ENCODE measurements around the gene PGGT1B. TPM values are rescaled to one million over a fixed set of nuclear protein-coding genes. Genes with fewer than 3 reads are reported as not detected.

Gene PGGT1B
- total RNA-seq = 26.8 TPM
- polyA plus RNA-seq = 6.0 TPM
- long read RNA-seq, donor 1, full-length matches to known transcripts = 2 of 2 reads
- long read RNA-seq, donor 1, partial matches to known transcripts = 0 of 2 reads
- long read RNA-seq, donor 1, other reads (novel, unspliced or antisense) = 0 of 2 reads
- long read RNA-seq, donor 2 = 0 reads
- long read RNA-seq, donor 3, full-length matches to known transcripts = 9 of 9 reads
- long read RNA-seq, donor 3, partial matches to known transcripts = 0 of 9 reads
- long read RNA-seq, donor 3, other reads (novel, unspliced or antisense) = 0 of 9 reads
- long read RNA-seq, donor 4, full-length matches to known transcripts = 1 of 1 reads
- long read RNA-seq, donor 4, partial matches to known transcripts = 0 of 1 reads
- long read RNA-seq, donor 4, other reads (novel, unspliced or antisense) = 0 of 1 reads
- long read RNA-seq, donor 5, full-length matches to known transcripts = 10 of 10 reads
- long read RNA-seq, donor 5, partial matches to known transcripts = 0 of 10 reads
- long read RNA-seq, donor 5, other reads (novel, unspliced or antisense) = 0 of 10 reads
- long read RNA-seq, donor 6, full-length matches to known transcripts = 8 of 8 reads
- long read RNA-seq, donor 6, partial matches to known transcripts = 0 of 8 reads
- long read RNA-seq, donor 6, other reads (novel, unspliced or antisense) = 0 of 8 reads
- long read RNA-seq, donor 7, full-length matches to known transcripts = 8 of 8 reads
- long read RNA-seq, donor 7, partial matches to known transcripts = 0 of 8 reads
- long read RNA-seq, donor 7, other reads (novel, unspliced or antisense) = 0 of 8 reads
- long read RNA-seq, donor 8, full-length matches to known transcripts = 2 of 2 reads
- long read RNA-seq, donor 8, partial matches to known transcripts = 0 of 2 reads
- long read RNA-seq, donor 8, other reads (novel, unspliced or antisense) = 0 of 2 reads
- long read RNA-seq, donor 9, full-length matches to known transcripts = 3 of 3 reads
- long read RNA-seq, donor 9, partial matches to known transcripts = 0 of 3 reads
- long read RNA-seq, donor 9, other reads (novel, unspliced or antisense) = 0 of 3 reads
- long read RNA-seq, donor 10, full-length matches to known transcripts = 3 of 3 reads
- long read RNA-seq, donor 10, partial matches to known transcripts = 0 of 3 reads
- long read RNA-seq, donor 10, other reads (novel, unspliced or antisense) = 0 of 3 reads

DNA sequence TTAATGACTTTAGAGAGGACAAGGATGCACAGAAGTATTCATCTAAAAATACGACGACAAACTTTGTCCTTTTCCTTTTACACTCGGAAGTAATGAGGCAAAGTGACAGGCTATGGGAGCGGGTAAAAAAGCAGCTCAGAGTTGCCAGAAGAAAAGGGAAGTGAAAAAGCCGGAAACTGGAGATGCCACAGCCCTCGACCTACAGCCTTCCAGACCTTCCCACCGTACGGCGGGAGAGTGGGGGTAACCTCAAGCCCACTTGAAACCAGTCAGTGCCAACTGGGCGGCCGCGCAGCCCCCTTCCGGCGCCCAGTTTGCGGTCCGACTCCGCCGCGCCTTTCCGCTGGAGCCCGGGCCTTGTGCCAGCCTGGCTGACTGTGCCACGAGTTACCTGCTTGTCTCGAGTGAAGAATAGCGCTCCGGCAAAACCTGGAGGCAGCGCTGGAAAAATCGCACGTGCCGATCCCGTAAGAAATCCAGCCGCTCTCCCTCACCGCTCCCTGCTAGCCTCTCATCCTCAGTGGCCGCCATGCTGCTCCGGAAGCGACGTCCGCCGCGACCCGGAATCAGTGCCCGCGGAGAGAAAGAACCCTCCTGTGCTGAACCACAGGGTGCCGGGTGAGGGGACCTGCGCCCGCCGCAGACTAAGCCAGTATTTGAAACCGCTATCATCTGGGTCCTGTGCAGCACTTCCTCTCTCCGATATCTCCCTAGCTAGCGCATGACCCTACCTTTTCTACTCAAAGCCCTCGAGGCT is at the start of gene PGGT1B:
Gene PGGT1B (minus strand): TSS at position 557 of the 757 bp plus-strand sequence. CDS start 26 bp downstream, at position 531.
- Histone ChIP-seq H3K9me3 (ENCODE audit: control insufficient read depth in 2 of 2, insufficient read depth in 1 of 2, low read length in 1 of 2) (no peaks in the 10 kb centered on the region), H3K27ac (ENCODE audit: low read depth in 1 of 2, low read length in 1 of 2) (peak within 1 kb of the TSS; percentile 77 to 80), H3K27me3 (ENCODE audit: control insufficient read depth in 2 of 2, insufficient read depth in 1 of 2, low read length in 1 of 2) (no peaks in the 10 kb centered on the region), H3K4me1 (ENCODE audit: control insufficient read depth in 2 of 2, insufficient read depth in 2 of 2, low read length in 2 of 2) (peaks cover 9 to 13% of the 10 kb centered on the region in 2 donors), H3K36me3 (ENCODE audit: control insufficient read depth in 2 of 2, insufficient read depth in 2 of 2, low read length in 1 of 2) (peaks cover 0 to 6% of the 10 kb centered on the region in 2 donors), H3K4me3 (ENCODE audit: low read length in 2 of 2) (peak within 1 kb of the TSS; percentile 82 to 95)
- under 1% methylated on average over 50 of the region's 50 CpGs for WGBS
- DNase-seq (ENCODE audit: low read depth in 6 of 9, low spot score in 9 of 9) = peak; percentile 33 to 81 (median 56)

DNA sequence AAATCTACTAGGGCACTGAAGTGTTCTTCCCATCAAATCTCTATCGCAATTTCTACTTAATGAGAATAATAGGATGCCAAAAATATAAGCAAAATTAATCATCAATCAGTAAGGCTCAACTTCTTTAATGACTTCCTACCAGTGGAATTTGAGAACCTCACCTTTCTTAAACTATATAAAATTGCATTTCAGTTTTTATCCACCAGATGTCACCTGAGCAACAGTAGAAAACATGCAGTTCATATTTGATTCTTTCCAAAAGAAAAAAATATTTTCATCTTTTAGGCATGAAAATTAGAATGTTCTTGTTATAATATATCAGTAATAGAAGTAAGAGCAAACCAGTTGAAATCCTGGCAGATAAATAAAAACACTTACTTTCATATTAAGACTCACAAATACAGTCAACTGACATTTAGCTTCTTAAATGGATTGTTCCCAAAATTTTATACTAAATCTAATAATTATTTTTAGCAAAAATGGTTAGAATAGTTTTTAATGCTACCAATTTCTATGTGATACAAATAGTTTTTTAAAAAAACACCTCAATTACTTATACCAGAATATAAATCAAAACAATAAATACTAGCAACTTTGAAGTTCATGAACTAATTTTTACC is 47.2 kb upstream of the PGGT1B start:
- Histone ChIP-seq H3K27ac (ENCODE audit: low read depth in 1 of 2, low read length in 1 of 2) (no peak overlapping the region), H3K4me3 (ENCODE audit: low read length in 2 of 2) (no peak overlapping the region), H3K9me3 (ENCODE audit: control insufficient read depth in 2 of 2, insufficient read depth in 1 of 2, low read length in 1 of 2) (no peaks in the 10 kb centered on the region), H3K36me3 (ENCODE audit: control insufficient read depth in 2 of 2, insufficient read depth in 2 of 2, low read length in 1 of 2) (no peaks in the 10 kb centered on the region), H3K4me1 (ENCODE audit: control insufficient read depth in 2 of 2, insufficient read depth in 2 of 2, low read length in 2 of 2) (no peaks in the 10 kb centered on the region), H3K27me3 (ENCODE audit: control insufficient read depth in 2 of 2, insufficient read depth in 1 of 2, low read length in 1 of 2) (no peaks in the 10 kb centered on the region)
- 24% methylated on average over 1 of the region's 1 CpG for WGBS
- peak in 7 of 9 donors; percentile 8 to 64 (median 25) for DNase-seq (ENCODE audit: low read depth in 6 of 9, low spot score in 9 of 9)

GRCh38 chr5:115308815-115309214 is 46.1 kb upstream of the PGGT1B start:
- no peaks in the 10 kb centered on the region for H3K36me3 ChIP-seq (ENCODE audit: control insufficient read depth in 2 of 2, insufficient read depth in 2 of 2, low read length in 1 of 2)
- no peaks in the 10 kb centered on the region for H3K27me3 ChIP-seq (ENCODE audit: control insufficient read depth in 2 of 2, insufficient read depth in 1 of 2, low read length in 1 of 2)
- no peak overlapping the region for H3K27ac ChIP-seq (ENCODE audit: low read depth in 1 of 2, low read length in 1 of 2)
- DNase-seq (ENCODE audit: low read depth in 6 of 9, low spot score in 9 of 9) = no peak
- H3K9me3 ChIP-seq (ENCODE audit: control insufficient read depth in 2 of 2, insufficient read depth in 1 of 2, low read length in 1 of 2) = no peaks in the 10 kb centered on the region
- H3K4me1 ChIP-seq (ENCODE audit: control insufficient read depth in 2 of 2, insufficient read depth in 2 of 2, low read length in 2 of 2) = no peaks in the 10 kb centered on the region
- H3K4me3 ChIP-seq (ENCODE audit: low read length in 2 of 2) = no peak overlapping the region

DNA sequence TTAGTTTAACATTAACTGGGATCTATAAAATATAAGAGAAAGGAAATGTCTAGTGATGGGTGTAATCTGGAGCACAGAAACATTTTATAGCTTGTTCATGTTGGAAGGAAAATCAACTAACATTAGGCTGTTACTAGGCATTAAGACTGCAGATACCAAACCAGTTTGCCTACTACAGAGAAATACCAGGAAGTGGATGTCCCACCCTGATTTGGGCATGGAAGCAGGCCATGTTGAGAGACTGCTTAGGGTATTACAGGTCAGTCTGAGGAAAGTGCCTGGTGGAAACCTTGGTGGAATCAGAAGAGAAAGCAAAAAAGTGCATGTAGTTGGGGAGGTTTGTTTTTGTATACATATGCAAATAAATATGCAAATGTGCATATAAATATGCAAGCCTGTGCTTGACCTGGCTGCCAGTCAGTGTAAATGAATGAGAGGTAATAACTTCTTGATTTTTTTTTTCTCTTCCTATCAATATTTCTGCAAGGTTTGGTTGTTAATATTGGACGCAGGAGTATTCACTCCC is 43.4 kb upstream of the PGGT1B start:
- no peaks in the 10 kb centered on the region for H3K36me3 ChIP-seq (ENCODE audit: control insufficient read depth in 2 of 2, insufficient read depth in 2 of 2, low read length in 1 of 2)
- no peak for DNase-seq (ENCODE audit: low read depth in 6 of 9, low spot score in 9 of 9)
- no peaks in the 10 kb centered on the region for H3K27me3 ChIP-seq (ENCODE audit: control insufficient read depth in 2 of 2, insufficient read depth in 1 of 2, low read length in 1 of 2)
- 91% methylated on average over 1 of the region's 1 CpG for WGBS
- H3K9me3 ChIP-seq (ENCODE audit: control insufficient read depth in 2 of 2, insufficient read depth in 1 of 2, low read length in 1 of 2) = no peaks in the 10 kb centered on the region
- H3K27ac ChIP-seq (ENCODE audit: low read depth in 1 of 2, low read length in 1 of 2) = no peak overlapping the region
- no peaks in the 10 kb centered on the region for H3K4me1 ChIP-seq (ENCODE audit: control insufficient read depth in 2 of 2, insufficient read depth in 2 of 2, low read length in 2 of 2)
- H3K4me3 ChIP-seq (ENCODE audit: low read length in 2 of 2) = no peak overlapping the region

- WGBS = 97% methylated on average over 1 of the region's 1 CpG
- H3K9me3 ChIP-seq (ENCODE audit: control insufficient read depth in 2 of 2, insufficient read depth in 1 of 2, low read length in 1 of 2) = no peaks in the 10 kb centered on the region
These were observed 41.8 kb upstream of the PGGT1B start for GRCh38 chr5:115304496-115304895.

GRCh38 chr5:115298811-115299210 is 36.1 kb upstream of the PGGT1B start:
- Histone ChIP-seq H3K36me3 (ENCODE audit: control insufficient read depth in 2 of 2, insufficient read depth in 2 of 2, low read length in 1 of 2) (no peaks in the 10 kb centered on the region), H3K27me3 (ENCODE audit: control insufficient read depth in 2 of 2, insufficient read depth in 1 of 2, low read length in 1 of 2) (peaks cover 2% of the 10 kb centered on the region in 2 donors), H3K4me1 (ENCODE audit: control insufficient read depth in 2 of 2, insufficient read depth in 2 of 2, low read length in 2 of 2) (peaks cover 4 to 5% of the 10 kb centered on the region in 2 donors), H3K4me3 (ENCODE audit: low read length in 2 of 2) (no peak overlapping the region), H3K9me3 (ENCODE audit: control insufficient read depth in 2 of 2, insufficient read depth in 1 of 2, low read length in 1 of 2) (no peaks in the 10 kb centered on the region), H3K27ac (ENCODE audit: low read depth in 1 of 2, low read length in 1 of 2) (no peak overlapping the region)
- DNase-seq (ENCODE audit: low read depth in 6 of 9, low spot score in 9 of 9) = no peak
- WGBS = 95% methylated on average over 1 of the region's 1 CpG

More at GRCh38 chr5:115304496-115304895, 41.8 kb upstream of the PGGT1B start:
- Histone ChIP-seq H3K36me3 (ENCODE audit: control insufficient read depth in 2 of 2, insufficient read depth in 2 of 2, low read length in 1 of 2) (no peaks in the 10 kb centered on the region), H3K4me1 (ENCODE audit: control insufficient read depth in 2 of 2, insufficient read depth in 2 of 2, low read length in 2 of 2) (no peaks in the 10 kb centered on the region), H3K4me3 (ENCODE audit: low read length in 2 of 2) (no peak overlapping the region), H3K27me3 (ENCODE audit: control insufficient read depth in 2 of 2, insufficient read depth in 1 of 2, low read length in 1 of 2) (peaks cover 0 to 2% of the 10 kb centered on the region in 2 donors), H3K27ac (ENCODE audit: low read depth in 1 of 2, low read length in 1 of 2) (no peak overlapping the region)
- DNase-seq (ENCODE audit: low read depth in 6 of 9, low spot score in 9 of 9) = no peak

- Histone ChIP-seq H3K36me3 (ENCODE audit: control insufficient read depth in 2 of 2, insufficient read depth in 2 of 2, low read length in 1 of 2) (no peaks in the 10 kb centered on the region), H3K27me3 (ENCODE audit: control insufficient read depth in 2 of 2, insufficient read depth in 1 of 2, low read length in 1 of 2) (peaks cover 2% of the 10 kb centered on the region in 2 donors), H3K4me1 (ENCODE audit: control insufficient read depth in 2 of 2, insufficient read depth in 2 of 2, low read length in 2 of 2) (peaks cover 4 to 5% of the 10 kb centered on the region in 2 donors), H3K4me3 (ENCODE audit: low read length in 2 of 2) (peak overlapping the region in 1 of 2 donors; percentile 80), H3K9me3 (ENCODE audit: control insufficient read depth in 2 of 2, insufficient read depth in 1 of 2, low read length in 1 of 2) (no peaks in the 10 kb centered on the region), H3K27ac (ENCODE audit: low read depth in 1 of 2, low read length in 1 of 2) (no peak overlapping the region)
- DNase-seq (ENCODE audit: low read depth in 6 of 9, low spot score in 9 of 9) = no peak
- 60% methylated on average over 5 of the region's 5 CpGs for WGBS
These were observed 34.4 kb upstream of the PGGT1B start for GRCh38 chr5:115297031-115297430.
